IPS-20b (cell line): ENCODE data around the gene ABHD15.

Source experiments
- H3K27ac ChIP-seq: one replicate; pipeline ENCODE4 v1.5.1; 2013; ENCODE audit warnings: low read length
- H3K27me3 ChIP-seq: 2 replicates; pipeline ENCODE4 v1.6.1; 2013; ENCODE audit warnings: mild to moderate bottlenecking, low read length, inconsistent platforms; ENCODE audit not compliant: insufficient read depth
- H3K36me3 ChIP-seq: 2 replicates; pipeline ENCODE4 v1.6.1; 2013; ENCODE audit warnings: low read depth, mild to moderate bottlenecking, inconsistent platforms, low read length, moderate library complexity; ENCODE audit not compliant: insufficient read depth
- H3K4me1 ChIP-seq: 2 replicates; pipeline ENCODE4 v1.6.1; 2013; ENCODE audit warnings: mild to moderate bottlenecking, control low read depth, inconsistent platforms, low read length, moderate library complexity; ENCODE audit not compliant: insufficient read depth
- H3K4me3 ChIP-seq: 2 replicates; pipeline ENCODE4 v1.5.1; 2013; ENCODE audit warnings: mild to moderate bottlenecking, low read length, inconsistent platforms
- H3K9ac ChIP-seq: 2 replicates; pipeline ENCODE4 v1.6.1; 2013; ENCODE audit warnings: low read depth, mild to moderate bottlenecking, inconsistent platforms, low read length, moderate library complexity
- H3K9me3 ChIP-seq: 2 replicates; pipeline ENCODE4 v1.6.1; 2013; ENCODE audit warnings: mild to moderate bottlenecking, low read depth, low read length, inconsistent platforms; ENCODE audit not compliant: insufficient read depth

Gene ABHD15

DNA sequence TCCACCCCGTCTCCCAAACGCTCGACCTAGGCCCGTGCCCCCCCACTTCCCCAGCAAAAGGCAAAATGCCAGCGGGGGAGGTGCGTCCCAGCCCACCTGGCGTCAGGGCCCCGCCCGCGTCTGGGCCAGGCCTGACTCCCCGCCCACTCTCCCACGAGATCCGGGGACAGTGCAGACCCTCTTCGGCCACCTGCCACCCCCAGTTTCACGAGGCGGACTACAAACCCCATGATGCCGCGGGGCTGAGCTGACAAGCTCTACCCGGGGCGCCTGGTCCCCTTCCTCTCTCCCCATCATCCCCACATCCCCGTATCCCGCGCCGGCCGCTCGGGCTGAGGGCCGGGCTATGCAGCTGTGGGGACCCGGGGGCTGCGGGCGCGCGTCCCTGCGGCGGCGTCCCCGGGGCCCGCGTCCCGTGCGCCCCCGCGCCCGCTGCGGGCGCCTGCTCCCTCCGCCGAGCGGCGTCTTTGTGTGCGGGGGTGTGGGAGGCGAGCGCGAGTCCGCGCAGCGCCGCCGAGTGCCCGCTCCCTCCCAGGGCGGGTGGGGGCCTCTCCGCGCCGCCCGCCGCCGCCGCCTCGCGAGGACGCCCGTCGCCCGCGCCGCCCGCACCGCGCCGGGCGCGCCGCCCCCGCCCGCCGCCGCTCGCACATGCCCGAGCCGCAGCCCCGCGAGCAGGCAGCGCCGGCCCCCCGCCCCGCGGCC, 26.2 kb upstream of the ABHD15 start, which contains the start of gene ANKRD13B:
Gene ANKRD13B (plus strand): TSS at position 283 of the 702 bp plus-strand sequence. CDS start 490 bp downstream, outside the sequence.
- H3K27me3 ChIP-seq, result peaks cover 20% of the 10 kb centered on the region
- peak within 1 kb of the TSS; percentile 69; the same call in 1 of the 2 replicates for H3K9ac ChIP-seq
- no peaks in the 10 kb centered on the region for H3K36me3 ChIP-seq
- no peaks in the 10 kb centered on the region for H3K9me3 ChIP-seq
- H3K27ac ChIP-seq, result peak within 1 kb of the TSS; percentile 17
- peak within 1 kb of the TSS; percentile 80 for H3K4me3 ChIP-seq
- H3K4me1 ChIP-seq, result peaks cover 34% of the 10 kb centered on the region

DNA sequence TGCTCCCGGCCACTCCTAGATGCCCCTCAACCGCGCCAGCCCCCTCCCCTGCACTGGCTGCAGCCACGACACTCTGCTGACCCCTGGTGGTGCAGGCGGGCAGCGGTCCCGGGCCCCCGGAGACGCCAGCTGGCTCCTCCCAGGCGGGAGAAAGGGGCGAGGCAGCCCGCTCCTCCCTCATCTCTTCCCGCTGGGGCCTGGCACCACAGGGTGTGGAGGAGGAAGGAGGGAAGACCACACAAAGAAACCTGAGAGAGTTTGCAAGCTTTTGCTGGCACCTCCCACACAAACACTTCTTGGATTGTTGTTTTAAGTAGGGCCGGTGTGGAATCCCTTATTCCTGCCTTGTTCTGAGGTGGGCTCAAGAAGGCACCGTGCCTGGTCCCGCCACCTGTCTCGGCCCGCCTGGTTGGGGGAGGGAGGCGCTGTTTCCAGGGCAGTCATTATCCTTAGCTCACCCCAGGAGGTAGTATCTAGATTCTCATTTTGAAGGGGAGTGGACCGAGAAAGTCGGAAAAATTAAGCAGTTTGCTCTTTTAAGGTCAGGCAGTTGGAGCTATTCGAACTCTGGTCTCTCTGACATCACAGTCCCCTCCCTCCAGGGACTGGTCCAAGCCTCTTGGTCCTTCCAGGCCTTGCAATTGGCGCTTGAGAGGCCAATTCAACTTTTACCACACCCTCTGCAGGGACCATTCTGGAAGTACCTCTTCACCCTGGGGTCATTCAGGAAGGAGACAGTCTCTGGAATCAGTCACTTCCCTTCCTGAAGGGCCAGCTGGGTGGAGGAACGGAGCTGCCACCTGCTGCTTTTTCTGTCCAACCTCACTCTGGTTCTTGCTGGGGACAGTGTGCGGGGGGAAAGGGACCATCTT, 25.1 kb upstream of the ABHD15 start:
- H3K9ac ChIP-seq, result peak overlapping the region; percentile 74; the same call in 1 of the 2 replicates
- H3K4me1 ChIP-seq, result peaks cover 33% of the 10 kb centered on the region

DNA sequence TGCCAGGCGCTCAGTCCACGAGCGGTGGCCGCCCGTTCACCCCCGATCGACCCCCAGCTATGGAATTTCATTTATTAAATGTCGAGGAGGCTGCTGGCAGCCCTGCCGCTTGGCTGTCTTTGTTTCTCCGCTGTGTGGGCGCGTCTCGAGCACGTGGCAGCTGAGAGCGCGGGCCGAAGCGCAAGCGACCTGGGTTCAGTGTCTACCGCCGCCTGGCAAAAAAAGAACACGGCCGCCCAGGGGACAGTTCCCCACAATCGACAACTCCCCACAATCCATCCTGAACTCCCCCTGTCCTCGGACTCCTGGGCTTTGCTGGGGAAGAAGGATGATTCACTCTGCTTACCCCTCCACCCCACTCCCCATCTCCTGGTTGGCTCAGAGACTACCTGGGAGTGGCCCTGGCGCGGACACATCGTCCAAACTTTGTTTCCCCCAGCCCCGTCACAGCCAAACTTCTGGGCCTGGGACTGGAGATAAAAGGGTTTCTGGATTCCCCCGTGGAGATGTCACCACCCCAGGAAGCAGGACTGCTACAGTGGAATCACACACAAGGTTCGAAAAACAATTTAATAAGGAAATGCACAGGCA, 24.4 kb upstream of the ABHD15 start:
- Histone ChIP-seq H3K4me3 (peak overlapping the region; percentile 78), H3K27me3 (peaks cover 25% of the 10 kb centered on the region), H3K27ac (peak overlapping the region; percentile 4), H3K4me1 (peaks cover 25% of the 10 kb centered on the region), H3K36me3 (no peaks in the 10 kb centered on the region), H3K9me3 (no peaks in the 10 kb centered on the region), H3K9ac (peak overlapping the region; percentile 74; the same call in 1 of the 2 replicates)

More for the DNA sequence above, 25.1 kb upstream of the ABHD15 start:
- Histone ChIP-seq H3K27ac (peak overlapping the region; percentile 17), H3K36me3 (no peaks in the 10 kb centered on the region), H3K27me3 (peaks cover 25% of the 10 kb centered on the region), H3K9me3 (no peaks in the 10 kb centered on the region), H3K4me3 (peak overlapping the region; percentile 78)

DNA sequence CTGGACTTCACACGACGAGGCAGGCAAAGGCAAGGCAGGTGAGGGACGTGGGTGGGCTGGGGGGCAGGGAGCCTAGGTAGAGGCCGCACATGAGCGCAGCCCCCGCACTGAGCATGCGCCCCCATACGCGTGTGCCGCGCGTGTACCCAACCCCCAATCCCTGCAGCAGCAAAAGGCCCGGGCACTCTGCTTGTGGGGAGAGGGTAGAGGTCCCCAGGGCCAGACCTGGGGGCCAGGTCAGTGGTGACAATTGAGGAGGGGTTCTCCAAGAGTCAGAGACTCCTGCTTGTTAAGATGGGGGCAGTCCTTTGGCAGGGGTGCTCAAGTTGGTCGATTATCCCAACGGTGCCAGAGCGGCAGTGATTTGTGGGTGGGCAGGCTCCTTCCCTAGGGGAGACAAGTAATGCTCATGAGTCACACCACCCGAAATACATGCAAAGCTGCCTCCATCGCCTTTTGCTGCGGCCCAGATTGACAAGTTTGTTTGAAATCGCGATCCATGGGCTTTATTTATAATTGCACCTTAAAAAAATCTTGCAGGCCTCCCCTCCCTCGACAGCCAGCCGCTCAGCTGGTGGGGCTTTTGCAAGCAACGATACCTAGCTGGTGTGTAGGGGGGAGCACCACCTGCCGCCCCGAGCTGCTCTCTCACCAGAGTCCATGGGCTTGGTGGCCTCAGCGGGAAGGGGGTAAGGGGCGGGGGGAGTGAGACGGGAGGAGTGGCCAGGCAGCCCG, 23.7 kb upstream of the ABHD15 start:
- H3K4me3 ChIP-seq, result peak overlapping the region; percentile 78; the same call in 1 of the 2 replicates
- no peaks in the 10 kb centered on the region for H3K36me3 ChIP-seq
- peaks cover 25% of the 10 kb centered on the region for H3K27me3 ChIP-seq
- peaks cover 26% of the 10 kb centered on the region for H3K4me1 ChIP-seq
- peak overlapping the region; percentile 4 for H3K27ac ChIP-seq
- peak overlapping the region; percentile 74; the same call in 1 of the 2 replicates for H3K9ac ChIP-seq
- H3K9me3 ChIP-seq, result no peaks in the 10 kb centered on the region

DNA sequence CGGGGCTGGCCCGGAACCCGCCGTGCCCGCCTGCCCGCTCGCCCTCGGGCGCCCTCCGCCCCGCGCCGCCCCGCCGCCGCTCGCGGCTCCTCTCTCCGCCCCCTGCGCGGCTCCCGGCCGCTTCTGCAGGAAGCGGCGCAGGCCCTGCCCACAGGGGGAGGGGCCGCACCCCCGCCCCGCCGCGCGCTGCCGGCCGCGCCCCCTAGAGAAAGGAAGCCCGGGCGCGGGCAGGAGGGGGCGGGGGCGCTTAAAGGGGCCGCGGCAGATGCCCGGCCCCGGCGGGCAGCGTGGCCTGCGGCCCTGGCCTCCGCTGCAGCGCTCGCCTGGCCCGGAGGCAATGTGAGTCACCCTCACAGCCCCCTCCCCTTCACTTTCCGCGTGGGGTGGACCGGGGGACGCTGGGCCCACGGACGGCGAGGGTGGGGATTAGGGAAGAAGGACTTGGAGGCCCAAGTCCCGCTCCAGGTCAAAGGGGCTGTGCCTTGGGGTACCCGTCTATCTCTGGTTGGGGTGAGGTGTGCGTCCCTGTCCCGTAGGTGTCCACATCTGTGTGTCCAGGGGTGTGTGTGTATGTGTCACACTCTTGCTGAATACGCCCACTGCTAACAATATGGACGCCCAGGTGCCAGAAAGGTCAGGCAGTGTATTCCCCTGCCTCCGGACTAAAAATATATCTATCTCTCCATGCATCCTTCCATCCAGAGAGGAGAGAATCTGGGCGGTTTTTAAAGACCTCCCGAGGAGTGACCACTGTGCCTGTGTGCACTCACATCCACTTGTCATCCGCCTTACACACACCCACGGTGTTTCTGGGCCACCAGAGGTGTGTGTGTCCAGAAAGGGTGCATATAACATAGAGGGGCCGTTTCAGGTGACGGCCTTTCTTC, 22.9 kb upstream of the ABHD15 start, which contains the start of gene GIT1:
Gene GIT1 (minus strand): TSS at position 125 of the 887 bp plus-strand sequence. CDS start 270 bp downstream, outside the sequence.
- no peaks in the 10 kb centered on the region for H3K36me3 ChIP-seq
- peak within 1 kb of the TSS; percentile 87 for H3K4me3 ChIP-seq
- H3K27me3 ChIP-seq, result peaks cover 25% of the 10 kb centered on the region
- H3K4me1 ChIP-seq, result peaks cover 33% of the 10 kb centered on the region
- no peaks in the 10 kb centered on the region for H3K9me3 ChIP-seq
- H3K9ac ChIP-seq, result peak within 1 kb of the TSS; percentile 74; the same call in 1 of the 2 replicates
- H3K27ac ChIP-seq, result no peak within 1 kb of the TSS

DNA sequence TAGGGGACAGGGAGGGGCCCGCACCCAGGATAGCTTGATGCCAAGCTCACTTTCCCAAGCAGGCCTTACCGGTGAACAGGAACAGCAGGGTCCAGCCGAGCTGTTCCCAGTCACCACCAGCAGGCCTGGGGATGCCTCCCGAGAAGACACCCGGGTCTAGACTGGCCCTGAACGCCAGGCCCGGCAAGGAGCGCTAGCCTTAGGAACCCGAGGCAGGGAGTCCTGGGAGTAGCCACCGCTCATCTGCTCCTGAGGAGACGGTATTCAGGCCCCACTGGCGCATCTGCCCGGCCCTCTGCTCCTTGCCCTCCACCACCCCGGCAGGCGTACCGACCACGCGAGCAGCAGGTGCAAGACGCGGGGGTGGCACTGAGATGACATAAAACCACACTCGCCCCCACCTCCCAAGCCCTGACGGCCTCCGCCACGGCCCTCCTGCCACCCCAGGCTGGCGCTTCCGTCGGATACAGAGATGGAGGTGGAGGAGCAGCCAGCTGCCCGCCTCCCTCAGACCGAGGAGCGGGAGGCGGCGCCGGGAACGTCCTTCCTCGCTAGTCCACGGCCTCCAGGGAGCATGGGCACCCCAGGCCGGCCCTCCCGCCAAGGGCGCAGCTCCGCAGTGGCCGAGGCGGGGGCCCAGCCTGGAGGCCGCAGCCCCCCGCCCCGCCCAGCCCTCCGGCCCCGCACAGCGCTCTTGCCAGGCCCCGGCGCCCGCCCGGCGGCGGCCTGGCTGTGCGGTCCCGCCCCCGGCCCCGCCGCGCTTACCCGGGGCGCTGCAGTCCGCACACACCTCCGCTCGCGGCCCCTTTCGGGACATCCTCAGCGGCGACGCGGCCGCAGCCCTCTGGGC, 21.9 kb upstream of the ABHD15 start:
- H3K27ac ChIP-seq, result no peak overlapping the region

DNA sequence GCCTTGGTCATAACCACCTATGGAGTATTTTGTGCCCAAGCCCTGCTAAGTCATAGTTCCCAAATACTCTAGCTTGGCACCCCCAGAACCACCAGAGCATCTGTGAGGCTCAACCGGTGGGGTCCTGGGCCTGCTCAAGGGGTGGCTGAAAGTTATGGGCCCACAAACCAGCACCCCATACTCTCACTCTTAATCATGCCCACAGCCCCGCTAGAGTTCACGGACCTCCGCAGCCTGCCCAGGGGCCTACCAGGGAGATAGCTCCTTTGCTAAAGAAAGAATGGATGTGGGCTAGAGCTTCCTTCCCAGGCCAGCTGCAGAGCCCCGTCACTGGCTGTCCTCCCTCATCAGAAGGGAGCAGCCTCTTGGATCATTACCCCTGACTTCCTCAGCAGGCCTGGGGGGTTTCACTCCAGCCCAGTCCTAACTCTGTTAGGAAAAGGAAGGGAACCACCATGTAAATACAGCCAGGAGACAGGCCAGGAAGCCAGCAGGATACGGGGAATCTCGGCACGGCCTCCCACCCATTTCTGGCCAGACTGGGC, 21.3 kb upstream of the ABHD15 start:
- Histone ChIP-seq H3K27me3 (peaks cover 19% of the 10 kb centered on the region), H3K36me3 (no peaks in the 10 kb centered on the region), H3K27ac (no peak overlapping the region), H3K9ac (peak overlapping the region; percentile 60; the same call in 1 of the 2 replicates), H3K9me3 (no peaks in the 10 kb centered on the region), H3K4me1 (peaks cover 39% of the 10 kb centered on the region), H3K4me3 (peak overlapping the region; percentile 87)

More for the DNA sequence above, 21.9 kb upstream of the ABHD15 start:
- Histone ChIP-seq H3K9ac (peak overlapping the region; percentile 60; the same call in 1 of the 2 replicates), H3K4me3 (peak overlapping the region; percentile 87), H3K9me3 (no peaks in the 10 kb centered on the region), H3K36me3 (no peaks in the 10 kb centered on the region), H3K4me1 (peaks cover 39% of the 10 kb centered on the region), H3K27me3 (peaks cover 21% of the 10 kb centered on the region)

DNA sequence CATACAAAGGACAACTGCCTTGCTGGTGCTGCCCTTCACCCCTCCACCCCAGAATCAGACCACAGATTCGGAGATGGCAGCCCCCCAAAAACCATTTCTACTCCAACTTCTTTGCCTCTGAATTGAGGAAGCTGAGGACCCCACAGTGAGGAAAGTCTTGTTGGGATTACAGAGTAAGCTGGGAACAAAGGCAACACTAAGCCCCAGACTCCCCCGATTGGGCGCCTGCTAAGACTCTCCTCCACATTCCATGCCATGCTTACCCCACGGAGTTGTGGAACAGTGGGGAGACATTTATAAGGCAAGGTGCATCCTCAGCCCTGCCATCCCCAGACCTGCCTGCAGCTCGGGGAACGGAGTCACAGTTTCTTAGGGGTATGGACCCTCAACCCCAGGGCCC, 20.8 kb upstream of the ABHD15 start:
- peak overlapping the region; percentile 60; the same call in 1 of the 2 replicates for H3K9ac ChIP-seq
- peaks cover 38% of the 10 kb centered on the region for H3K4me1 ChIP-seq
- peak overlapping the region; percentile 87; the same call in 1 of the 2 replicates for H3K4me3 ChIP-seq
- no peaks in the 10 kb centered on the region for H3K9me3 ChIP-seq
- peaks cover 19% of the 10 kb centered on the region for H3K27me3 ChIP-seq
- no peak overlapping the region for H3K27ac ChIP-seq
- H3K36me3 ChIP-seq, result 0 out of 2 replicates have a peak, but pooled peaks cover under 1% of the 10 kb centered on the region

DNA sequence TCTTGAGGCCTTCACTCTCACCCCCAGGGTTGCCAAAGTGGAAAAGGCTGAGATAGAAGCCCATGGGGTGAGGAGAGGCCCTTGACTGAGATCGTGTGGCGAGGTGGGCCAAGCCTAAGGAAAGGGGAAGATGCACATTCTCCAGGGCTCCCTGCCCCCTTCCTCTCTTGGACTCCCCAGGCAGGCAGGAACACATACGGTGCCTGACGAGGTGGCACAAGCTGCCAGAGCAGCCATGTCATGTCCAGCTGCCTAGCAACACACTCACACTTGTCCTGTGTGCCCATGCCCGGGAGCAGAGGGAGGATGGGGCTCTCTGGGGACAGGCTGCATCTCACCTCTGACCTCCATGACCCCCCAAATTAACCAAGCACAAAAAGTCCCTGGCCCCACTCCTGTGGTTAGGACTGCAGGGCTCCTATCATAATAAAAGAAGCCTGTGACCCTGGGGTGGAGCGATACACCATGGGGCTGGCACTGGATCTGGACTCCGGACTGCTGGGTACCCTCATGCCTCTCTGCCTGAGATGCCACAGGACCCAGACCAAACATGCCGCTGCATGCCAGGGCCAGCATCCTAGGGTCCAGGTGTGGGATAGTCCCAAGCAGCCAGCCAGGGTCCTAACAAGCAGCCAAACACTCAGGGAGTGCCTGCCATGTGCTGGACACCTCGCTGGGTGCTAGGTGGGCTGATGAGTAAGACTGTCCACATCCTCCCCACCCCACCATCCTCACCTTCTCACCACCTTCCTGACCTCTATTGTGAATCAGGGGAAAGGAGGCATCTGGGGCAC, 20.0 kb upstream of the ABHD15 start:
- Histone ChIP-seq H3K4me3 (no peak overlapping the region), H3K4me1 (peaks cover 31% of the 10 kb centered on the region)

More for the DNA sequence above, 20.0 kb upstream of the ABHD15 start:
- peaks cover 19% of the 10 kb centered on the region for H3K27me3 ChIP-seq
- H3K27ac ChIP-seq, result no peak overlapping the region
- no peak overlapping the region for H3K9ac ChIP-seq
- no peaks in the 10 kb centered on the region for H3K9me3 ChIP-seq
- 0 out of 2 replicates have a peak, but pooled peaks cover 8% of the 10 kb centered on the region for H3K36me3 ChIP-seq
